Measurements from ENCODE around the gene APOO.

Gene APOO

GRCh38 chrX:23908219-23909004 is 674 bp upstream of the APOO start:
- DNase-seq (ENCODE audit: low spot score), result no peak

GRCh38 chrX:23907111-23907497 is 634 bp downstream of the APOO start:
- Histone ChIP-seq H3K27ac (ENCODE audit: poor library complexity, severe bottlenecking) (peak overlapping the region; percentile 80), H3K36me3 (ENCODE audit: low read depth) (no peaks in the 10 kb centered on the region), H3K4me1 (ENCODE audit: insufficient read depth, poor library complexity, severe bottlenecking) (peaks cover 5% of the 10 kb centered on the region), H3K9me3 (ENCODE audit: severe bottlenecking) (no peaks in the 10 kb centered on the region), H3K4me3 (ENCODE audit: severe bottlenecking) (peak overlapping the region; percentile 44), H3K27me3 (ENCODE audit: insufficient read depth, poor library complexity, severe bottlenecking) (no peaks in the 10 kb centered on the region)
- TF ChIP-seq, protein P1, sequence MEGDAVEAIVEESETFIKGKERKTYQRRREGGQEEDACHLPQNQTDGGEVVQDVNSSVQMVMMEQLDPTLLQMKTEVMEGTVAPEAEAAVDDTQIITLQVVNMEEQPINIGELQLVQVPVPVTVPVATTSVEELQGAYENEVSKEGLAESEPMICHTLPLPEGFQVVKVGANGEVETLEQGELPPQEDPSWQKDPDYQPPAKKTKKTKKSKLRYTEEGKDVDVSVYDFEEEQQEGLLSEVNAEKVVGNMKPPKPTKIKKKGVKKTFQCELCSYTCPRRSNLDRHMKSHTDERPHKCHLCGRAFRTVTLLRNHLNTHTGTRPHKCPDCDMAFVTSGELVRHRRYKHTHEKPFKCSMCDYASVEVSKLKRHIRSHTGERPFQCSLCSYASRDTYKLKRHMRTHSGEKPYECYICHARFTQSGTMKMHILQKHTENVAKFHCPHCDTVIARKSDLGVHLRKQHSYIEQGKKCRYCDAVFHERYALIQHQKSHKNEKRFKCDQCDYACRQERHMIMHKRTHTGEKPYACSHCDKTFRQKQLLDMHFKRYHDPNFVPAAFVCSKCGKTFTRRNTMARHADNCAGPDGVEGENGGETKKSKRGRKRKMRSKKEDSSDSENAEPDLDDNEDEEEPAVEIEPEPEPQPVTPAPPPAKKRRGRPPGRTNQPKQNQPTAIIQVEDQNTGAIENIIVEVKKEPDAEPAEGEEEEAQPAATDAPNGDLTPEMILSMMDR (IDR thresholded peaks at IDR 0.05; ENCODE audit: poor library complexity, severe bottlenecking), result no peak
- ATAC-seq (ENCODE audit: low read depth) (peak; percentile 8; the same call in 1 of the 3 replicates), DNase-seq (ENCODE audit: low spot score) (no peak)

More at GRCh38 chrX:23908219-23909004, 674 bp upstream of the APOO start:
- peaks cover 3% of the 10 kb centered on the region for H3K4me1 ChIP-seq (ENCODE audit: insufficient read depth, poor library complexity, severe bottlenecking)
- no peaks in the 10 kb centered on the region for H3K9me3 ChIP-seq (ENCODE audit: severe bottlenecking)
- TF ChIP-seq, protein P1 (IDR thresholded peaks at IDR 0.05; ENCODE audit: poor library complexity, severe bottlenecking), result peak; percentile 52
- H3K36me3 ChIP-seq (ENCODE audit: low read depth), result no peaks in the 10 kb centered on the region
- peak overlapping the region; percentile 44 for H3K4me3 ChIP-seq (ENCODE audit: severe bottlenecking)
- H3K27ac ChIP-seq (ENCODE audit: poor library complexity, severe bottlenecking), result peak overlapping the region; percentile 80
- no peak for ATAC-seq (ENCODE audit: low read depth)
- no peaks in the 10 kb centered on the region for H3K27me3 ChIP-seq (ENCODE audit: insufficient read depth, poor library complexity, severe bottlenecking)

DNA sequence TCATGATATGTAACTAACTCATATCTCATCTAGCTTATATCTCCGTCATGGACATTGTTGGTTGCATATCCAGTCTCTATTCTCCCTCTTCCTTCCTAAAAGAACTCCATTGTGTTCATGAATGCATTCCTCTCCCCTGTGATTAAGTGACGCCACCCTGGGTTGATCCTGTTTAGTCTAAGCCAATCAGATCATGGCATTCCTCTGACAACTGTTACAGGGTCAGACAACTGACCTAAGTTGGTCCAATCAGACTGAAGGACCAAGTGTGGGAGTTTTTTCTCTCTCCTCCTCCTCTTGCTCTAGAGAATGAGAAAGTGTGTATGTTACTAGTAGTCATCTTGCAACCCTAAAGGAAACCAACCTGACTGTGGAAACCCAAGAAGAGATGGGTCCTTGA is 3.6 kb downstream of the APOO start:
- Histone ChIP-seq H3K4me1 (ENCODE audit: insufficient read depth, poor library complexity, severe bottlenecking) (peaks cover 33% of the 10 kb centered on the region), H3K4me3 (ENCODE audit: severe bottlenecking) (no peak overlapping the region), H3K9me3 (ENCODE audit: severe bottlenecking) (no peaks in the 10 kb centered on the region), H3K27me3 (ENCODE audit: insufficient read depth, poor library complexity, severe bottlenecking) (no peaks in the 10 kb centered on the region), H3K36me3 (ENCODE audit: low read depth) (no peaks in the 10 kb centered on the region), H3K27ac (ENCODE audit: poor library complexity, severe bottlenecking) (peak overlapping the region; percentile 11)
- no peak for ATAC-seq (ENCODE audit: low read depth)
- DNase-seq (ENCODE audit: low spot score), result no peak
- TF ChIP-seq, protein P1 (IDR thresholded peaks at IDR 0.05; ENCODE audit: poor library complexity, severe bottlenecking), result no peak

DNA sequence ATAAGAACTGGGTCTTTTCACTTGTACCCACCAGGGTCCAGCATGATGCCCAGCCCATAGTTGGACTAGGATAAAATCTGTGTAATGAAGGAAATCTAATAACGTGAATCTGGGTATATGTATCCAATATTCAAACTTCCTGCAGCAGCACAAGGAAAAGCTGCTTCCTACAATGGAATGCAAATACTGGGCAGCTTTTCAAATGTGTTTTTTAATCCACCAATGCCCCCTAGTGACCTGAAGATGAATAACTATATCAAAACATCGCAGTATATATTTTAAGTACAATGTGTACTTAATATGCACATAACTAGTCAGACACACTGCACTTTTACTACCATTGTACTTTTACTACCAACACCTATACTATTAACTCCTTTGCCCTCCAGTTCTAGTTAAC is 5.3 kb downstream of the APOO start:
- Histone ChIP-seq H3K27me3 (ENCODE audit: insufficient read depth, poor library complexity, severe bottlenecking) (no peaks in the 10 kb centered on the region), H3K9me3 (ENCODE audit: severe bottlenecking) (no peaks in the 10 kb centered on the region), H3K4me1 (ENCODE audit: insufficient read depth, poor library complexity, severe bottlenecking) (peaks cover 47% of the 10 kb centered on the region), H3K27ac (ENCODE audit: poor library complexity, severe bottlenecking) (peak overlapping the region; percentile 97), H3K4me3 (ENCODE audit: severe bottlenecking) (no peak overlapping the region), H3K36me3 (ENCODE audit: low read depth) (no peaks in the 10 kb centered on the region)
- ATAC-seq (ENCODE audit: low read depth) (no peak), DNase-seq (ENCODE audit: low spot score) (no peak)
- TF ChIP-seq, protein P1 (IDR thresholded peaks at IDR 0.05; ENCODE audit: poor library complexity, severe bottlenecking), result peak; percentile 48

GRCh38 chrX:23901805-23902204 is 5.9 kb downstream of the APOO start:
- ATAC-seq (ENCODE audit: low read depth), result peak; percentile 56
- H3K27me3 ChIP-seq (ENCODE audit: insufficient read depth, poor library complexity, severe bottlenecking), result no peaks in the 10 kb centered on the region
- H3K27ac ChIP-seq (ENCODE audit: poor library complexity, severe bottlenecking), result peak overlapping the region; percentile 97
- peaks cover 53% of the 10 kb centered on the region for H3K4me1 ChIP-seq (ENCODE audit: insufficient read depth, poor library complexity, severe bottlenecking)
- H3K36me3 ChIP-seq (ENCODE audit: low read depth), result no peaks in the 10 kb centered on the region
- DNase-seq (ENCODE audit: low spot score), result no peak
- TF ChIP-seq, protein P1 (IDR thresholded peaks at IDR 0.05; ENCODE audit: poor library complexity, severe bottlenecking), result peak; percentile 39
- H3K9me3 ChIP-seq (ENCODE audit: severe bottlenecking), result no peaks in the 10 kb centered on the region
- no peak overlapping the region for H3K4me3 ChIP-seq (ENCODE audit: severe bottlenecking)

All from RWPE2 (cell line).